Mucosa of descending colon (tissue), 3 donors: ENCODE data around the gene ZDHHC3. TPM values are rescaled to one million over a fixed set of nuclear protein-coding genes. Genes with fewer than 3 reads are reported as not detected.

ENCODE experiments used
- ATAC-seq: fragments of 200-7000 bp; cut with Tn5 transposase; one replicate; pipeline ENCODE4 v1.9.1; 2020; ENCODE audit warnings: mild to moderate bottlenecking, moderate library complexity
- DNase-seq, 3 donors: peaks; one replicate each; pipeline ENCODE4 v3.0.0-alpha.2; 2020
- H3K36me3 ChIP-seq: fragments of 200-600 bp; one replicate; pipeline ENCODE4 v1.8.0; 2021; ENCODE audit warnings: low read depth, mild to moderate bottlenecking
- H3K4me1 ChIP-seq: fragments of 200-600 bp; one replicate; pipeline ENCODE4 v1.8.0; 2021; ENCODE audit warnings: low read depth, mild to moderate bottlenecking
- H3K4me3 ChIP-seq: fragments of 200-600 bp; one replicate; pipeline ENCODE4 v1.8.0; 2021; ENCODE audit warnings: mild to moderate bottlenecking
- H3K9me3 ChIP-seq: fragments of 200-600 bp; one replicate; pipeline ENCODE4 v1.8.0; 2021; ENCODE audit warnings: mild to moderate bottlenecking
- intact Hi-C, 2 donors: fragments of 100-400 bp; cut with DNase I in 1 of 2; cut with micrococcal nuclease in 1 of 2; formaldehyde crosslinking; loops; one replicate each; pipeline versions ENCODE4 v1.11.0 to v1.11.1; 2022; cut with DNase I, micrococcal nuclease
- total RNA-seq, 3 donors: library from RNA; stranded (reverse); fragmentation: NEBNext Ultra II Directional in 2 of 3; extraction: Animal tissue kit (Norgen Biotek cat#: 25700) in 2 of 3; gene quantifications; one replicate each; pipeline versions ENCODE4 v1.2.1 to v1.2.4, GENCODE V29; 2021 to 2023
- TF ChIP-seq, protein P1 (sequence below): fragments of 200-600 bp; IDR thresholded peaks from one replicate; pipeline ENCODE4 v1.8.0; 2022; ENCODE audit warnings: antibody characterized with exemption, mild to moderate bottlenecking
- donor health status: DM: no; HTN: no; CAD: no; lungs with moderate emphysema.
- donor health status: DM: no; HTN: no; CAD: no.
- donor health status: DM: no; HTN: yes; CAD: no.

The ZDHHC3 gene
- total RNA-seq, 3 donors from 2014 or later = 94.7 to 204 (median 143) TPM

DNA sequence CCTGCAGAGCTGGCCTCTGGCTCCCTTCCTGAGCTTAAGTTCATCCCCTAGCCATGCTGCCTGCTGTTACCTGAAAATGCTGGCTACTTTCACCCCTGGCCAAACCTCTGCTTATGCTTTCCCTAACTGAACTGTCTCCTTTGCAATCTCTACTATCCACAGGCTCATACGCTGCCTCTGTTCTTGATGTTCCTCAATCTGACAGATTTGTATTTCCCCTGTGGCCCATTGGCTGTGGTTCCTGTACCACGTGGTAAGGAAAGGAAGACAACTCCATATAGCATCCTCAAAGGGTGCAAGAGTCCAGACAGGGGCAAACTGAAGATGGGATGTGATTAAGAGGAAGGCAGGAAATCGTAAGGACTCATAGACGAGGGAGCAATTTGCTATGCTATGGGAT, 68.4 kb downstream of the ZDHHC3 start:
- DNase-seq (no peak), ATAC-seq (no peak)
- intact Hi-C loops = no loop called here
- H3K4me3 ChIP-seq = no peak overlapping the region
- TF ChIP-seq, protein P1, sequence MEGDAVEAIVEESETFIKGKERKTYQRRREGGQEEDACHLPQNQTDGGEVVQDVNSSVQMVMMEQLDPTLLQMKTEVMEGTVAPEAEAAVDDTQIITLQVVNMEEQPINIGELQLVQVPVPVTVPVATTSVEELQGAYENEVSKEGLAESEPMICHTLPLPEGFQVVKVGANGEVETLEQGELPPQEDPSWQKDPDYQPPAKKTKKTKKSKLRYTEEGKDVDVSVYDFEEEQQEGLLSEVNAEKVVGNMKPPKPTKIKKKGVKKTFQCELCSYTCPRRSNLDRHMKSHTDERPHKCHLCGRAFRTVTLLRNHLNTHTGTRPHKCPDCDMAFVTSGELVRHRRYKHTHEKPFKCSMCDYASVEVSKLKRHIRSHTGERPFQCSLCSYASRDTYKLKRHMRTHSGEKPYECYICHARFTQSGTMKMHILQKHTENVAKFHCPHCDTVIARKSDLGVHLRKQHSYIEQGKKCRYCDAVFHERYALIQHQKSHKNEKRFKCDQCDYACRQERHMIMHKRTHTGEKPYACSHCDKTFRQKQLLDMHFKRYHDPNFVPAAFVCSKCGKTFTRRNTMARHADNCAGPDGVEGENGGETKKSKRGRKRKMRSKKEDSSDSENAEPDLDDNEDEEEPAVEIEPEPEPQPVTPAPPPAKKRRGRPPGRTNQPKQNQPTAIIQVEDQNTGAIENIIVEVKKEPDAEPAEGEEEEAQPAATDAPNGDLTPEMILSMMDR = no peak
- H3K9me3 ChIP-seq = no peaks in the 10 kb centered on the region
- no peaks in the 10 kb centered on the region for H3K36me3 ChIP-seq
- H3K4me1 ChIP-seq = no peaks in the 10 kb centered on the region

DNA sequence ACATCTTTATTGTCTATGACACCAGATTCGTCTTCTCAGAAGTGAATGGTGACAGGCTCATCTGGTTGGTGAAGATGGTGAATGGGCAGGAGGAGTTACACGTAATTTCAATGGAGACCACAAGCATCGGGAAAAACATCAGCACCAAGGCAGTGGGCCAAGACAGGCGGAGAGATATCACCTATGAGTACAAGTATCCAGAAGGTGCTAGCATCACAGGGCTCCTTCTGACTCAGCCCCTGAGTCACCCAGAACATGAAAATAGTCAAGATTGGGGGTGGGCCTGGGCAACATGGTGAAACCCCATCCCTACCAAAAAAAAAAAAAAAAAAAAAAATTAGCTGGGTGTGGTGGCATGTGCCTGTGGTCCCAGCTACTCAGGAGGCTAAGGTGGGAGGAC, 69.0 kb downstream of the ZDHHC3 start:
- DNase-seq (no peak), ATAC-seq (no peak)
- TF ChIP-seq, protein P1 = no peak
- no peaks in the 10 kb centered on the region for H3K9me3 ChIP-seq
- H3K4me1 ChIP-seq = no peaks in the 10 kb centered on the region
- no peaks in the 10 kb centered on the region for H3K36me3 ChIP-seq
- intact Hi-C loops = no loop called here
- no peak overlapping the region for H3K4me3 ChIP-seq

- no peak for DNase-seq
- Histone ChIP-seq H3K4me1 (no peaks in the 10 kb centered on the region), H3K36me3 (no peaks in the 10 kb centered on the region), H3K9me3 (no peaks in the 10 kb centered on the region), H3K4me3 (no peak overlapping the region)
- TF ChIP-seq, protein P1 = no peak
- intact Hi-C loops = no loop called here
- no peak for ATAC-seq
Measured at GRCh38 chr3:44905446-44906157, 70.4 kb downstream of the ZDHHC3 start.

GRCh38 chr3:44903751-44904150, 72.2 kb downstream of the ZDHHC3 start:
- no peaks in the 10 kb centered on the region for H3K9me3 ChIP-seq
- H3K36me3 ChIP-seq = no peaks in the 10 kb centered on the region
- no peaks in the 10 kb centered on the region for H3K4me1 ChIP-seq
- TF ChIP-seq, protein P1 = no peak
- no peak overlapping the region for H3K4me3 ChIP-seq
- intact Hi-C loops = no loop called here
- ATAC-seq = no peak
- no peak for DNase-seq

- ATAC-seq = no peak
- intact Hi-C loops = no loop called here
- H3K4me3 ChIP-seq = no peak overlapping the region
- H3K9me3 ChIP-seq = no peaks in the 10 kb centered on the region
- TF ChIP-seq, protein P1 = no peak
- no peak for DNase-seq
- H3K36me3 ChIP-seq = no peaks in the 10 kb centered on the region
- no peaks in the 10 kb centered on the region for H3K4me1 ChIP-seq
Measured at GRCh38 chr3:44903314-44903713, 72.7 kb downstream of the ZDHHC3 start.
